Measurements from ENCODE around the gene TLE1. TPM values are rescaled to one million over a fixed set of nuclear protein-coding genes. Genes with fewer than 3 reads are reported as not detected.
"Not testable (repeated sequence)": the region's sequence is repeated elsewhere in the genome, so short reads cannot be mapped to it uniquely, and the experiment has no call there.

The TLE1 gene
- polyA plus RNA-seq (2013, experiment 1 of 4) = 110 TPM
- 148 TPM for polyA plus RNA-seq (2013, experiment 2 of 4)
- polyA plus RNA-seq (2013, experiment 3 of 4) = 102 TPM
- polyA plus RNA-seq (2013, experiment 4 of 4) = 120 TPM

DNA sequence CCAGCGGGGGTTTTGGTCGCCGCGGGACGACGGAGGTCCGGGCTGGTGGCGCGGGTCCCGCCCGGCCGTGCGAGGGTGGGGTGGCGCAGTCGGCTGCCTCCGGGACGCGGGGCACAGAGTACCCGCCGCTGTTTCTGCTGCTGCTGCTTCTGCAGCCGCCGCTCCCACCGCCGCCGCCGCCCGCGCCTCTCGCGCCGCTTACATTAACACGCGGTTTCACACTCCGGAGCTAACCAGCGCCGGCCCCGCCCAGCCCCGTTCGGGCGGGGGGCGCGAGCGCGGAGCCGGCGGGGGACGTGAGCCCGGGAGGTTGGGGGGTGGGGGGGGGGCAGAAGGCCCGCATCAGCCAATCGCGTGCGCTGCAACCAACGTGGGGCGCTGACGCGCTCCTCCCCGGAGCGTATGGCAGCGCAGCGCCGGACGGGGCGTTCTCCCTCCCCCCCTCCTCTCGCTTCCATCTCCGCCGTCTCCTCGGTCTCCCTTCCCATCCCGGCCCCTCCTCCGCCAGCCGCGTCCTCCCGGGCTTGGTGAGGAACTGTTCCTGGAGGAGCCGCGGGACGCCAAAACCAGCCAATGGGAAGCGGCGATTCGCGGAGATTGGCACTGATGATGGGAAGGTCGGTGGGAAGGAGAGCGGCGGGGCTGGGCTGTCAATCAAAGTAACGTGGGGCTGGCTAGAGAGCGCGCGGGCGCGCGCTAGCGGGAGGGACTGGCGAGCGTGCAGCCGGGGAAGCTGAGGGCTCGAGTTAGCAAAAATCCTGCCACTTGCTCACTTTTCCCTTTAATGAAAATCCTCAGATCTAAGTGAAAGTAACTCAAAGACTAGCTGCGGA, at the start of gene TLE1:
TSS of gene TLE1 (minus strand) at position 205 of the 833 bp plus-strand sequence. CDS start 1,307 bp downstream, outside the sequence.
- Histone ChIP-seq H3K27ac (ENCODE audit: insufficient read depth, low read depth, low read length, poor library complexity, severe bottlenecking) (peak within 1 kb of the TSS; percentile 57), H3K9me3 (ENCODE audit: control insufficient read depth, low read length) (no peaks in the 10 kb centered on the region), H3K4me3 (ENCODE audit: insufficient read depth, low read depth, low read length) (peak within 1 kb of the TSS; percentile 76), H3K4me1 (ENCODE audit: control insufficient read depth, insufficient read depth, low read length) (peaks cover 21% of the 10 kb centered on the region), H3K36me3 (ENCODE audit: control insufficient read depth, insufficient read depth, low read length) (no peaks in the 10 kb centered on the region), H3K27me3 (ENCODE audit: control insufficient read depth, insufficient read depth, low read length, poor library complexity, severe bottlenecking) (peaks cover 22% of the 10 kb centered on the region)
- 0% methylated on average over 94 to 95 of the region's 95 CpGs for WGBS, 2 experiments

DNA sequence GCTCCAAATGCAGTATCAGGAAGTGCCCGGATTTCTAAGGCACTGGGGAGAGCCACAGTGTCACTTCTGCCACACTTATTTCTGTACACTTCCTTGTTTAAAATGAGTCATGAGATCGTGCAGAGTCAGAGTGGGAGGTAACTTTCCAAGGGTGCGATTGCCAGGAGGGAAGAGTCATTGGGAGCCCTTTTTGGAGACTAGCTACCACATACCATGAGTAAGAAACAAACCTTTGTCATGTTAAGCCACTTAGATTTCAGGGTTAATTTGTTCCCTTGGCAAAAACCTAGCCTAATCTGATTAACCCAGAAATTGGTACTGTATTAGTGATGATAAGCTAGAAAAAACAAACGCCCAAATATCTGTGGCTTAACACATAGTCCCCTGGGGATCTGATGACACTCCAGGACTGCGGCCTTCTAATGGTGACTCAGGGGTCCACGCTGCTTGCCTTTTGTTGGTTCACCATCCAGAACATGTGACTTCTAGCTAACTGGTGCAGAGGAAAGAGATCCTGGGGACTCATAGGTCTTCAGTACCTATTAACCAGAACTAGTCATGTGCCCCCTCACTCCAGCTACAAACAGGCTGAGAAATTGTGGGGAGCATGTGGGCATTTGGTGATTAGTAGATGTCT, 48.6 kb upstream of the TLE1 start:
- no peak overlapping the region for H3K4me3 ChIP-seq (ENCODE audit: insufficient read depth, low read depth, low read length)
- 78 to 79% methylated on average over 6 of the region's 6 CpGs for WGBS, 2 experiments
- no peaks in the 10 kb centered on the region for H3K9me3 ChIP-seq (ENCODE audit: control insufficient read depth, low read length)
- H3K27me3 ChIP-seq (ENCODE audit: control insufficient read depth, insufficient read depth, low read length, poor library complexity, severe bottlenecking) = peaks cover 3% of the 10 kb centered on the region
- H3K4me1 ChIP-seq (ENCODE audit: control insufficient read depth, insufficient read depth, low read length) = no peaks in the 10 kb centered on the region
- H3K27ac ChIP-seq (ENCODE audit: insufficient read depth, low read depth, low read length, poor library complexity, severe bottlenecking) = no peak overlapping the region
- no peaks in the 10 kb centered on the region for H3K36me3 ChIP-seq (ENCODE audit: control insufficient read depth, insufficient read depth, low read length)

DNA sequence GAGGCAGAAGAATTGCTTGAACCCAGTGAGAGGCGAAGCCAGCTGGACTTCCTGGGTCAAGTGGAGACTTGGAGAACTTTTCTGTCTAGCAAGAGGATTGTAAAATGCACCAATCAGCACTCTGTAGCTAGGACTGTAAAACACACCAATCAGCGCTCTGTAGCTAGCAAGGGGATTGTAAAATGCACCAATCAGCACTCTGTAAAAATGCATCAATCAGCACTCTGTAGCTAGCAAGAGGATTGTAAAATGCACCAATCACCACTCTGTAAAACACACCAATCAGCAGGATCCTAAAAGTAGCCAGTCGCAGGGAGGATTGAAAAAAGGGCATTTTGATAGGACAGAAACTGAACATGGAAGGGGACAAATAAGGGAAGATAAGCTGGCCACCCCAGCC, 41.2 kb upstream of the TLE1 start:
- 89 to 91% methylated on average over 3 of the region's 3 CpGs for WGBS, 2 experiments

DNA sequence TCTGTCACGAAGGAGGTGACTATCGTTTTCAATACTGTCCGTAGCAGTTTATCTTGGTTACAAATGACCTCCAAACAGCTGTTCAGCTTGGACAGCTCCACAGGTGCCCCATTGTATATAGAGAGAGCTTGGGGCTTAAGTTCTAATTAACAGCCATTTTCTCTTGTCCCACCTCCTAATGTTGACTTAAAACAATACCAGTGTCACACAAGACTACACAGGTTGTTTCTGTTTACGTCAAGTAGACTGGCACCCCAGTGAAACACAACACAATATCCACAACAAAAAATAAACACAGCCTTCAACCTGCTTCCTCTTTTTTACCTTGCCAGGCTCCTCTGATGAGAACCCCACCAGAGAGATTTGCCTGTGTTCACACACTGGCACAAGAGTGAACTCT, 39.8 kb upstream of the TLE1 start:
- no peaks in the 10 kb centered on the region for H3K27me3 ChIP-seq (ENCODE audit: control insufficient read depth, insufficient read depth, low read length, poor library complexity, severe bottlenecking)
- no peaks in the 10 kb centered on the region for H3K4me1 ChIP-seq (ENCODE audit: control insufficient read depth, insufficient read depth, low read length)
- no peaks in the 10 kb centered on the region for H3K9me3 ChIP-seq (ENCODE audit: control insufficient read depth, low read length)
- no peak overlapping the region for H3K4me3 ChIP-seq (ENCODE audit: insufficient read depth, low read depth, low read length)
- H3K36me3 ChIP-seq (ENCODE audit: control insufficient read depth, insufficient read depth, low read length) = no peaks in the 10 kb centered on the region
- H3K27ac ChIP-seq (ENCODE audit: insufficient read depth, low read depth, low read length, poor library complexity, severe bottlenecking) = no peak overlapping the region
- WGBS, 2 experiments = 87 to 88% methylated on average over 4 of the region's 4 CpGs

More for the DNA sequence above, 41.2 kb upstream of the TLE1 start:
- not testable (repeated sequence) for H3K36me3 ChIP-seq (ENCODE audit: control insufficient read depth, insufficient read depth, low read length); H3K9me3 ChIP-seq (ENCODE audit: control insufficient read depth, low read length); H3K4me1 ChIP-seq (ENCODE audit: control insufficient read depth, insufficient read depth, low read length); H3K4me3 ChIP-seq (ENCODE audit: insufficient read depth, low read depth, low read length); H3K27ac ChIP-seq (ENCODE audit: insufficient read depth, low read depth, low read length, poor library complexity, severe bottlenecking); H3K27me3 ChIP-seq (ENCODE audit: control insufficient read depth, insufficient read depth, low read length, poor library complexity, severe bottlenecking)

DNA sequence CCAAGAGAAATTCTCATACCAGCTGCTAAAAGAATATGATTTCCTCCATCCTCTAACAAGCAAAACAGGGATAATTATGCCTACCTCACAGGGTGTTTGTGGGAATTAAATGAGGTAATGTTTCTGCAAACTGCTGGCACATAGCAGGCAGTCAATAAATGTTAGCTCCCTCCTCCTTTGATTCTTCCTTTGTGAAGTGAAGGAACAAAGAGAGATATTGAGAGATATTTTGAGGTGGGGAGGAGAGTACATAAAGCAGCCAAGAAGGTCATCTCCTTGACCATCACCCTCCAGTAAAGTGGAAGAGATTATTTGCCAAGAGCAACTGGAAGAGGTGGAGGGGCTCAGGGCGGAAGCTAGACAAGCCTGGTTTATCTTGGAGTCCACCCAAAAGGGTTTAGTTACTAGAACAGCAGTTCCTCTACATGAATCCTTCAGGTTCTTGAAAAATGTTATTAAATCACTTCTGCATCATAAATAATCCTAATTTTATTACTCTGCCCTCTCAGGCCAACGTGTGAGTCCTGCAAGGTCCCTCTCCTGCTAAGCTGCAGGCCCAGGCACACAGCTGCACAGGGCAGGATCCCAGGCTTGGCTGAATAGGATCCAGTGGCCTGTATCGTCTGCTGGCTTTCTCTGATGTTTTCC, 35.0 kb upstream of the TLE1 start:
- no peak overlapping the region for H3K4me3 ChIP-seq (ENCODE audit: insufficient read depth, low read depth, low read length)
- H3K4me1 ChIP-seq (ENCODE audit: control insufficient read depth, insufficient read depth, low read length) = peaks cover 3% of the 10 kb centered on the region
- H3K36me3 ChIP-seq (ENCODE audit: control insufficient read depth, insufficient read depth, low read length) = no peaks in the 10 kb centered on the region
- H3K27ac ChIP-seq (ENCODE audit: insufficient read depth, low read depth, low read length, poor library complexity, severe bottlenecking) = no peak overlapping the region
- H3K27me3 ChIP-seq (ENCODE audit: control insufficient read depth, insufficient read depth, low read length, poor library complexity, severe bottlenecking) = no peaks in the 10 kb centered on the region
- H3K9me3 ChIP-seq (ENCODE audit: control insufficient read depth, low read length) = no peaks in the 10 kb centered on the region
- 92 to 93% methylated on average over 3 of the region's 3 CpGs for WGBS, 2 experiments

DNA sequence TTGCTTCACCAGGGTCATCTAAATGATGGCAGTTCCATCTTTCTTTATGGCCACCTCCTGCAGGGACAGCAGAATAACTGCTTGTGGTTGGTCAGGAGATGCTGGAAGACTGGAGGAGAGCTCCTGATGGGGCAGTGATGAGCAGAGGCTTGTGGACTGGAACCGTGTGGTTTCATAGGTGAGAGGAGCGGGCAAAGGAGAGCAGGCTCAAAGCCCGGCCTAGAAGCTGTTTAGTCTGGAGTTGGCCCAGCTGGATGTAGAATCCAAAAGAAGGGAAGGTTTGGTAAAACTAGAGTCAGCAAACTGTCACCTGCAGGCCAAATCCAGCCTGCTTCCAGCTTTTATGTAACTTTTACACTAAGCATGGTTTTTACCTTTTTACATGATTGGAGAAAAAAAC, 32.9 kb upstream of the TLE1 start:
- 92 to 93% methylated on average over 3 of the region's 3 CpGs for WGBS, 2 experiments

DNA sequence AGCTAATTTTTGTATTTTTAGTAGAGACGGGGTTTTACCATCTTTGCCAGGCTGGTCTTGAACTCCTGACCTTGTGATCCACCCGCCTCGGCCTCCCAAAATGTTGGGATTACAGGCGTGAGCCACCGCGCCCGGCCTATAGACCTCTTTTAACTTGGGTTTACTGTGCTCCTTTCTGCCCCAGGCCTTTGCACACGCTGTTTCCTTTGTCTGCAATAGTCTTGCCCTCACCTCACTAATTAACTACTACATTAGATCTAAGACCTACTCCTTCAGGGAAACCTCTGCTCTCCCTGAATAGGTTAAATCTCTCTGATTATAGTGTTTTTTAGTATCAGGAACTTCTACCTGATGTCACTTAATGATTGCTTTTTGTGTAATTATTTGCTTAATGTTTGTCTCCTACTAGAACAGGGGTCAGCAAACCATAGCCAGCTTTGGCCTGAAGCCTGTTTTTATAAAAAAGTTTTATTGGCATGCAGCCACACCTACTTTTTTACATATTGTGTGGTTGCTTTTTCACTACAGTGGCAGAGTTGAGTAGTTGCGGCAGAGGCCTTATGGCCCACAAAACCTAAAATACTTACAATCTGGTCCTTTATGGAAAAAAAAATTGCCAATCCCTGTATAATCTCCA, 31.2 kb upstream of the TLE1 start:
- Histone ChIP-seq H3K4me3 (ENCODE audit: insufficient read depth, low read depth, low read length) (no peak overlapping the region), H3K9me3 (ENCODE audit: control insufficient read depth, low read length) (no peaks in the 10 kb centered on the region), H3K27ac (ENCODE audit: insufficient read depth, low read depth, low read length, poor library complexity, severe bottlenecking) (no peak overlapping the region), H3K36me3 (ENCODE audit: control insufficient read depth, insufficient read depth, low read length) (no peaks in the 10 kb centered on the region), H3K4me1 (ENCODE audit: control insufficient read depth, insufficient read depth, low read length) (peaks cover 22% of the 10 kb centered on the region), H3K27me3 (ENCODE audit: control insufficient read depth, insufficient read depth, low read length, poor library complexity, severe bottlenecking) (peaks cover 3% of the 10 kb centered on the region)
- WGBS, 2 experiments = 93% methylated on average over 9 of the region's 9 CpGs

More for the DNA sequence above, 32.9 kb upstream of the TLE1 start:
- Histone ChIP-seq H3K4me3 (ENCODE audit: insufficient read depth, low read depth, low read length) (no peak overlapping the region), H3K27ac (ENCODE audit: insufficient read depth, low read depth, low read length, poor library complexity, severe bottlenecking) (no peak overlapping the region), H3K27me3 (ENCODE audit: control insufficient read depth, insufficient read depth, low read length, poor library complexity, severe bottlenecking) (peaks cover 3% of the 10 kb centered on the region), H3K9me3 (ENCODE audit: control insufficient read depth, low read length) (no peaks in the 10 kb centered on the region), H3K4me1 (ENCODE audit: control insufficient read depth, insufficient read depth, low read length) (peaks cover 18% of the 10 kb centered on the region), H3K36me3 (ENCODE audit: control insufficient read depth, insufficient read depth, low read length) (no peaks in the 10 kb centered on the region)

DNA sequence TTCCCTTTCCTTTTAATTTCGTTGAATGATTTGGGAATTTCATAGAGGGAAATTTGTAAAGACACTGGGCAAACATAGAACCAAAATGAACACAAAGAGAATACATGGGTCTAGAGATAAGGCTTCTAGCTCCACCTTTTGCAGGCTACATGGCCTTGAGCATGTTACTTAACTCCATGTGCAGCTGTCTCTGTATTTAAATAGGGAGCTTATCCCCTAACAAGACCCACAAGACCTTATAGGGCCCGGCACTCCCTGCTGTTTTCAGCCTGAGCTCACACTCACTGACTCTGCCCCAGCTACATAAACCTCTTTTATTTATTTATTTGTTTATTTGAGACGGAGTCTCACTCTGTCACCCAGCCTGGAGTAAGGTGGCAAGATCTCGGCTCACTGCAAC, 30.6 kb upstream of the TLE1 start:
- H3K9me3 ChIP-seq (ENCODE audit: control insufficient read depth, low read length) = no peaks in the 10 kb centered on the region
- WGBS, 2 experiments = 73 to 89% methylated on average over 4 of the region's 4 CpGs
- peaks cover 3% of the 10 kb centered on the region for H3K27me3 ChIP-seq (ENCODE audit: control insufficient read depth, insufficient read depth, low read length, poor library complexity, severe bottlenecking)
- no peak overlapping the region for H3K27ac ChIP-seq (ENCODE audit: insufficient read depth, low read depth, low read length, poor library complexity, severe bottlenecking)
- H3K4me3 ChIP-seq (ENCODE audit: insufficient read depth, low read depth, low read length) = no peak overlapping the region
- no peaks in the 10 kb centered on the region for H3K36me3 ChIP-seq (ENCODE audit: control insufficient read depth, insufficient read depth, low read length)
- peaks cover 22% of the 10 kb centered on the region for H3K4me1 ChIP-seq (ENCODE audit: control insufficient read depth, insufficient read depth, low read length)

DNA sequence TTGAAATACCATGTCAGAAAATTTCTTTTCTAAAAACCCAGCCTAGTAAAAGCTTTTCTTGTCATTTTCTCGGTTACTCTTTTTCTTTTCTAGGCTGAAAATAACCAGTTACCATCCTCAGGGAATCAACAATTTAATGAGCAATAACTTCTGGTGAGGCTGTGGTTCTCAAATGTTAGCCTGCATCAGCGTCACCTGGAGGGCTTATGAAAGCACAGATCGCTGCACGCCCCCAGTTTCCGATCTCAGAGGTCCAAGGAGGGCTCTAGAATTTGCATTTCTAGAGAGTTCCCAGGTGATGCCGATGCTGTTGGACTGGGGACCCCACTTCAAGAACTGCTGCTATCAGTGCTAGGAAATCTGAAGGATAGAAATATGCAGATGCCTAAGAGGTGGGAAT, 28.9 kb upstream of the TLE1 start:
- peaks cover 19% of the 10 kb centered on the region for H3K4me1 ChIP-seq (ENCODE audit: control insufficient read depth, insufficient read depth, low read length)
- no peak overlapping the region for H3K27ac ChIP-seq (ENCODE audit: insufficient read depth, low read depth, low read length, poor library complexity, severe bottlenecking)
- peaks cover 3% of the 10 kb centered on the region for H3K27me3 ChIP-seq (ENCODE audit: control insufficient read depth, insufficient read depth, low read length, poor library complexity, severe bottlenecking)
- WGBS, 2 experiments = 78 to 81% methylated on average over 6 of the region's 6 CpGs
- no peak overlapping the region for H3K4me3 ChIP-seq (ENCODE audit: insufficient read depth, low read depth, low read length)
- no peaks in the 10 kb centered on the region for H3K9me3 ChIP-seq (ENCODE audit: control insufficient read depth, low read length)
- H3K36me3 ChIP-seq (ENCODE audit: control insufficient read depth, insufficient read depth, low read length) = no peaks in the 10 kb centered on the region

DNA sequence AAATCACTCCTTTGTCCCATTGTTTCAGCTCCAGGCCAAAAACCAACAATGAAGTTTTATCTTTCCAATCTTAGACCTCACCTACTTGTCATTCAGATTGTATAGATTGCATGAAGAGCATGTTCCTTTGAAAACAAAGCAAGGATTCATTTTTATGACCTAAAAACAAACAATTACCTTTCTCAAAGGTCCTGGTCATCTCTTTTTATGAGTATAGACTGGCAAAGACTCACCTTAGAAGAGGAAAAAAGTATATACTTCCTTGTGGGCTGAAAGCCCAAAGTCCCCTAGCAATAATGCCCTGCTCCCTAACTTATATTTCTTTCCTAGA, 28.4 kb upstream of the TLE1 start:
- H3K9me3 ChIP-seq (ENCODE audit: control insufficient read depth, low read length) = no peaks in the 10 kb centered on the region
- no peak overlapping the region for H3K4me3 ChIP-seq (ENCODE audit: insufficient read depth, low read depth, low read length)
- no peak overlapping the region for H3K27ac ChIP-seq (ENCODE audit: insufficient read depth, low read depth, low read length, poor library complexity, severe bottlenecking)
- H3K36me3 ChIP-seq (ENCODE audit: control insufficient read depth, insufficient read depth, low read length) = no peaks in the 10 kb centered on the region
- H3K4me1 ChIP-seq (ENCODE audit: control insufficient read depth, insufficient read depth, low read length) = peaks cover 19% of the 10 kb centered on the region
- H3K27me3 ChIP-seq (ENCODE audit: control insufficient read depth, insufficient read depth, low read length, poor library complexity, severe bottlenecking) = peaks cover 3% of the 10 kb centered on the region
